ENCODE data around the gene WAS. TPM values are rescaled to one million over a fixed set of nuclear protein-coding genes. Genes with fewer than 3 reads are reported as not detected.

Gene WAS
- polyA plus RNA-seq, 1 donor from 2014 or later: 1.0 TPM

- Histone ChIP-seq H3K27me3 (ENCODE audit: insufficient read depth, low read depth, low read length) (no peaks in the 10 kb centered on the region), H2AFZ (ENCODE audit: low read depth, low read length) (peak overlapping the region; percentile 58), H3K9ac (ENCODE audit: low read length) (peak overlapping the region; percentile 83), H3F3A (ENCODE audit: insufficient read depth, low read length, poor library complexity, severe bottlenecking) (no peaks in the 10 kb centered on the region), H3K4me2 (ENCODE audit: low read length) (peak overlapping the region; percentile 68), H3K27ac (ENCODE audit: low read length) (peak overlapping the region; percentile 97), H3K4me3 (ENCODE audit: low read length) (peak overlapping the region; percentile 69), H4K20me1 (ENCODE audit: insufficient read depth) (no peaks in the 10 kb centered on the region), H3K9me3 (ENCODE audit: low read length) (no peaks in the 10 kb centered on the region), H3K36me3 (ENCODE audit: insufficient read depth, low read length) (no peaks in the 10 kb centered on the region), H3K9me2 (ENCODE audit: insufficient read depth, low read length) (no peaks in the 10 kb centered on the region), H3K79me2 (replicated peaks; ENCODE audit: insufficient read depth, low read length) (peaks cover 11% of the 10 kb centered on the region)
- TF ChIP-seq EP300 (conservative IDR thresholded peaks at IDR 0.05; ENCODE audit: poor library complexity, severe bottlenecking): no peak
- no peak for TF ChIP-seq TAF1 (IDR thresholded peaks at IDR 0.05; ENCODE audit: low read depth)
- TF ChIP-seq CTCF (IDR thresholded peaks at IDR 0.05; ENCODE audit: poor library complexity, severe bottlenecking): no peak
- TF ChIP-seq REST (IDR thresholded peaks at IDR 0.05; ENCODE audit: borderline replicate concordance): no peak
- no peak for TF ChIP-seq SMC3 (conservative IDR thresholded peaks at IDR 0.05; ENCODE audit: poor library complexity)
- TF ChIP-seq MXI1 (conservative IDR thresholded peaks at IDR 0.05; ENCODE audit: poor library complexity, severe bottlenecking): no peak
- no peak for TF ChIP-seq POLR2AphosphoS5 (IDR thresholded peaks at IDR 0.05)
- TF ChIP-seq RAD21 (conservative IDR thresholded peaks at IDR 0.05): no peak
- TF ChIP-seq EZH2 (IDR thresholded peaks at IDR 0.05; ENCODE audit: borderline replicate concordance, insufficient read depth, low read length, poor library complexity, severe bottlenecking): no peak
Observed at GRCh38 chrX:48737940-48738339, 54.3 kb downstream of the WAS start.

Small RNAs within 50 kb of the gene (small RNA-seq; reads per million reads assigned to genes)
- gene RNU6-1056P: 0 reads per million in 3 experiments

Other genes starting within 250 kb of the WAS start
- 0.48 and 3.3 TPM in 2 replicates for gene SLC38A5, start 213.5 kb upstream of the WAS start, polyA plus RNA-seq
- gene FTSJ1, start 207.6 kb upstream of the WAS start, polyA plus RNA-seq: 76.5 and 83.5 TPM in 2 replicates
- 29.8 and 32.1 TPM in 2 replicates for gene PORCN, start 174.8 kb upstream of the WAS start, polyA plus RNA-seq
- 134 and 143 TPM in 2 replicates for gene EBP, start 162.0 kb upstream of the WAS start, polyA plus RNA-seq
- 4.5 and 7.3 TPM in 2 replicates for gene TBC1D25, start 144.1 kb upstream of the WAS start, polyA plus RNA-seq
- 327 and 378 TPM in 2 replicates for gene RBM3, start 109.3 kb upstream of the WAS start, polyA plus RNA-seq
- gene WDR13, start 86.3 kb upstream of the WAS start, polyA plus RNA-seq: 210 and 217 TPM in 2 replicates
- 3.1 and 3.2 TPM in 2 replicates for gene SUV39H1, start 12.9 kb downstream of the WAS start, polyA plus RNA-seq
- not detected in 2 replicates for gene GLOD5, start 77.9 kb downstream of the WAS start, polyA plus RNA-seq
- gene GATA1, start 102.8 kb downstream of the WAS start, polyA plus RNA-seq: not detected in 2 replicates
- gene HDAC6, start 118.3 kb downstream of the WAS start, polyA plus RNA-seq: 161 and 166 TPM in 2 replicates
- 3.2 and 3.6 TPM in 2 replicates for gene ERAS, start 142.7 kb downstream of the WAS start, polyA plus RNA-seq
- 232 and 243 TPM in 2 replicates for gene PCSK1N, start 151.8 kb downstream of the WAS start, polyA plus RNA-seq
- gene TIMM17B, start 214.0 kb downstream of the WAS start, polyA plus RNA-seq: 131 and 156 TPM in 2 replicates
- gene PQBP1, start 214.1 kb downstream of the WAS start, polyA plus RNA-seq: 70.8 and 78.5 TPM in 2 replicates
- 20.7 and 25.3 TPM in 2 replicates for gene SLC35A2, start 227.8 kb downstream of the WAS start, polyA plus RNA-seq
- gene PIM2, start 235.2 kb downstream of the WAS start, polyA plus RNA-seq: 8.9 and 11.1 TPM in 2 replicates

All from neural cell (in vitro differentiated cells).